Activated CD4-positive, alpha-beta T cell treated with anti-CD3 and anti-CD28 coated beads, Interleukin-2, amount 10 ng/mL, durations not matched to agents 7 days and 5 days (primary cell): Measurements from ENCODE around the gene ACAP2. TPM values are rescaled to one million over a fixed set of nuclear protein-coding genes. Genes with fewer than 3 reads are reported as not detected.

Experiments used
- CTCF ChIA-PET: fragments of 350-600 bp; sonication (Branson Sonifier 250); formaldehyde crosslinking; loops from one replicate; lab custom pipeline; 2021; ENCODE audit warnings: antibody characterized with exemption; lab: Charles Lee
- POLR2A ChIA-PET: fragments of 350-600 bp; sonication (Branson Sonifier 250); formaldehyde crosslinking; loops from one replicate; lab custom pipeline; 2021; ENCODE audit warnings: antibody characterized with exemption; lab: Charles Lee
- DNase-seq: peaks from one replicate; pipeline ENCODE4 v3.0.0-alpha.2; 2020
- H3K27ac Mint-ChIP-seq: one replicate; pipeline ENCODE4 v1.8.0; 2021; ENCODE audit warnings: mild to moderate bottlenecking, moderate library complexity, mixed read lengths
- H3K27me3 Mint-ChIP-seq: one replicate; pipeline ENCODE4 v1.8.0; 2021; ENCODE audit warnings: mixed read lengths
- H3K36me3 Mint-ChIP-seq: one replicate; pipeline ENCODE4 v1.8.0; 2021; ENCODE audit warnings: low read depth, mixed read lengths
- H3K4me1 Mint-ChIP-seq: one replicate; pipeline ENCODE4 v1.8.0; 2021; ENCODE audit warnings: mixed read lengths
- H3K4me3 Mint-ChIP-seq: one replicate; pipeline ENCODE4 v1.8.0; 2021; ENCODE audit warnings: mild to moderate bottlenecking, moderate library complexity, mixed read lengths
- H3K9me3 Mint-ChIP-seq: one replicate; pipeline ENCODE4 v1.8.0; 2021; ENCODE audit warnings: mixed read lengths
- total RNA-seq, 2 experiments: library from RNA; stranded (reverse); gene quantifications; one replicate each; pipeline ENCODE4 v1.2.3, GENCODE V29; 2021

Gene ACAP2
- total RNA-seq, 2 experiments from 2014 or later, result 71.1 to 79.1 TPM

GRCh38 chr3:195259475-195260279 is 183.1 kb downstream of the ACAP2 start:
- POLR2A ChIA-PET, result no interaction called here
- Mint-ChIP-seq H3K36me3 (no peaks in the 10 kb centered on the region), H3K4me1 (peaks cover 38% of the 10 kb centered on the region), H3K9me3 (no peaks in the 10 kb centered on the region), H3K4me3 (peak overlapping the region; percentile 34), H3K27ac (no peak overlapping the region), H3K27me3 (no peaks in the 10 kb centered on the region)
- DNase-seq, result peak; percentile 86
- CTCF ChIA-PET, result interaction anchor here (0.9 to 4.9 kb wide), 6 partner anchors 10 to 589 kb away, joined by 3 to 48 read pairs (median 4); partner anchors contain the start of genes LSG1 and XXYLT1

GRCh38 chr3:195259154-195259474 is 183.7 kb downstream of the ACAP2 start:
- Mint-ChIP-seq H3K27ac (peak overlapping the region; percentile 69), H3K9me3 (no peaks in the 10 kb centered on the region), H3K4me1 (peaks cover 34% of the 10 kb centered on the region), H3K36me3 (no peaks in the 10 kb centered on the region), H3K4me3 (no peak overlapping the region), H3K27me3 (no peaks in the 10 kb centered on the region)
- POLR2A ChIA-PET, result interaction anchor here (0.6 kb wide), 1 partner anchor 290 kb away, joined by 3 read pairs; no protein-coding TSS in a partner anchor
- CTCF ChIA-PET, result interaction anchor here (0.9 to 4.9 kb wide), 5 partner anchors 9 to 591 kb away, joined by 3 to 26 read pairs (median 4); partner anchors contain the start of genes LSG1 and XXYLT1
- DNase-seq, result no peak

- no peaks in the 10 kb centered on the region for H3K36me3 Mint-ChIP-seq
- POLR2A ChIA-PET, result interaction anchor here (0.6 kb wide), 1 partner anchor 290 kb away, joined by 3 read pairs; no protein-coding TSS in a partner anchor
- H3K4me1 Mint-ChIP-seq, result peaks cover 29% of the 10 kb centered on the region
- H3K4me3 Mint-ChIP-seq, result no peak overlapping the region
- H3K27me3 Mint-ChIP-seq, result no peaks in the 10 kb centered on the region
- H3K9me3 Mint-ChIP-seq, result no peaks in the 10 kb centered on the region
- no peak for DNase-seq
- H3K27ac Mint-ChIP-seq, result peak overlapping the region; percentile 69
- CTCF ChIA-PET, result interaction anchor here (0.9 to 4.9 kb wide), 5 partner anchors 9 to 590 kb away, joined by 3 to 26 read pairs (median 4); partner anchors contain the start of genes LSG1 and XXYLT1
Observed at GRCh38 chr3:195258449-195259153, 184.2 kb downstream of the ACAP2 start.

- no peak for DNase-seq
- no peaks in the 10 kb centered on the region for H3K27me3 Mint-ChIP-seq
- no peaks in the 10 kb centered on the region for H3K9me3 Mint-ChIP-seq
- H3K4me3 Mint-ChIP-seq, result no peak overlapping the region
- POLR2A ChIA-PET, result no interaction called here
- no peaks in the 10 kb centered on the region for H3K36me3 Mint-ChIP-seq
- H3K4me1 Mint-ChIP-seq, result peaks cover 27% of the 10 kb centered on the region
- CTCF ChIA-PET, result interaction anchor here (0.9 to 4.9 kb wide), 5 partner anchors 9 to 589 kb away, joined by 3 to 26 read pairs (median 5); partner anchors contain the start of gene XXYLT1
- H3K27ac Mint-ChIP-seq, result peak overlapping the region; percentile 59
Observed at GRCh38 chr3:195257454-195258448, 185.1 kb downstream of the ACAP2 start.

- ChIA-PET POLR2A (no interaction called here), CTCF (interaction anchor here (1.1 to 4.9 kb wide), 4 partner anchors 10 to 574 kb away, joined by 4 to 26 read pairs (median 6); partner anchors contain the start of gene XXYLT1)
- peaks cover 27% of the 10 kb centered on the region for H3K4me1 Mint-ChIP-seq
- H3K27ac Mint-ChIP-seq, result no peak overlapping the region
- DNase-seq, result no peak
- H3K4me3 Mint-ChIP-seq, result no peak overlapping the region
- no peaks in the 10 kb centered on the region for H3K27me3 Mint-ChIP-seq
- H3K36me3 Mint-ChIP-seq, result no peaks in the 10 kb centered on the region
- no peaks in the 10 kb centered on the region for H3K9me3 Mint-ChIP-seq
Observed at GRCh38 chr3:195256639-195257453, 186.0 kb downstream of the ACAP2 start.

GRCh38 chr3:195255571-195256501 is 187.0 kb downstream of the ACAP2 start:
- Mint-ChIP-seq H3K36me3 (no peaks in the 10 kb centered on the region), H3K27ac (no peak overlapping the region), H3K9me3 (no peaks in the 10 kb centered on the region), H3K4me3 (no peak overlapping the region), H3K4me1 (peaks cover 20% of the 10 kb centered on the region), H3K27me3 (no peaks in the 10 kb centered on the region)
- CTCF ChIA-PET, result interaction anchor here (0.6 to 4.9 kb wide), 5 partner anchors 11 to 573 kb away, joined by 3 to 26 read pairs (median 5); partner anchors contain the start of gene XXYLT1
- DNase-seq, result no peak
- POLR2A ChIA-PET, result no interaction called here

- DNase-seq, result no peak
- no peaks in the 10 kb centered on the region for H3K36me3 Mint-ChIP-seq
- H3K27me3 Mint-ChIP-seq, result no peaks in the 10 kb centered on the region
- no peaks in the 10 kb centered on the region for H3K9me3 Mint-ChIP-seq
- peaks cover 20% of the 10 kb centered on the region for H3K4me1 Mint-ChIP-seq
- CTCF ChIA-PET, result interaction anchor here (2.2 to 4.9 kb wide), 2 partner anchors 15 to 573 kb away, joined by 8 to 26 read pairs; partner anchors contain the start of gene XXYLT1
- POLR2A ChIA-PET, result no interaction called here
- no peak overlapping the region for H3K27ac Mint-ChIP-seq
- no peak overlapping the region for H3K4me3 Mint-ChIP-seq
Observed at GRCh38 chr3:195255176-195255500, 187.7 kb downstream of the ACAP2 start.

- H3K27me3 Mint-ChIP-seq, result no peaks in the 10 kb centered on the region
- H3K9me3 Mint-ChIP-seq, result no peaks in the 10 kb centered on the region
- CTCF ChIA-PET, result interaction anchor here (4.9 kb wide), 1 partner anchor 16 kb away, joined by 26 read pairs; the partner anchor contains the start of gene XXYLT1
- POLR2A ChIA-PET, result no interaction called here
- peaks cover 20% of the 10 kb centered on the region for H3K4me1 Mint-ChIP-seq
- H3K4me3 Mint-ChIP-seq, result no peak overlapping the region
- no peak overlapping the region for H3K27ac Mint-ChIP-seq
- no peaks in the 10 kb centered on the region for H3K36me3 Mint-ChIP-seq
- no peak for DNase-seq
Observed at GRCh38 chr3:195254454-195255175, 188.2 kb downstream of the ACAP2 start.

- Mint-ChIP-seq H3K4me3 (no peak overlapping the region), H3K27me3 (no peaks in the 10 kb centered on the region), H3K9me3 (no peaks in the 10 kb centered on the region), H3K36me3 (no peaks in the 10 kb centered on the region), H3K27ac (no peak overlapping the region), H3K4me1 (peaks cover 18% of the 10 kb centered on the region)
- no peak for DNase-seq
- CTCF ChIA-PET, result no interaction called here
- POLR2A ChIA-PET, result no interaction called here
Observed at GRCh38 chr3:195253923-195254432, 188.8 kb downstream of the ACAP2 start.
